D721Med (cell line): ENCODE data around the gene ADAMTS12.

ENCODE experiments used
- DNase-seq: peaks from one replicate; pipeline ENCODE4 v3.0.0; 2011; ENCODE audit warnings: low spot score; ENCODE audit not compliant: insufficient read length
- FAIRE-seq: peaks from 2 replicates; lab custom pipeline; 2011; peaks lifted over from hg19 to GRCh38; lab: Jason Lieb, UNC
- CTCF ChIP-seq: IDR thresholded peaks from 2 replicates; pipeline ENCODE4 v1.5.1; 2012; ENCODE audit warnings: mild to moderate bottlenecking, control low read depth; ENCODE audit not compliant: insufficient read depth; ENCODE audit errors: missing control alignments

ADAMTS12 gene

GRCh38 chr5:33726422-33727165, 165.2 kb downstream of the ADAMTS12 start:
- FAIRE-seq: no peak
- no peak for TF ChIP-seq CTCF
- DNase-seq: no peak

GRCh38 chr5:33725806-33726205, 166.0 kb downstream of the ADAMTS12 start:
- DNase-seq: no peak
- no peak for TF ChIP-seq CTCF
- FAIRE-seq: no peak

- DNase-seq (no peak), FAIRE-seq (no peak)
- no peak for TF ChIP-seq CTCF
Measured at GRCh38 chr5:33721491-33722200, 170.1 kb downstream of the ADAMTS12 start.

- FAIRE-seq (no peak), DNase-seq (no peak)
- TF ChIP-seq CTCF: no peak
Measured at GRCh38 chr5:33720176-33720575, 171.6 kb downstream of the ADAMTS12 start.

- DNase-seq (no peak), FAIRE-seq (no peak)
- no peak for TF ChIP-seq CTCF
Measured at GRCh38 chr5:33719769-33720168, 172.0 kb downstream of the ADAMTS12 start.

GRCh38 chr5:33715661-33716060, 176.1 kb downstream of the ADAMTS12 start:
- TF ChIP-seq CTCF: no peak
- no peak for DNase-seq
- FAIRE-seq: no peak
